Limb (tissue), 2 donors: Measurements from ENCODE around the gene PTS.
"Not testable (repeated sequence)": the region's sequence is repeated elsewhere in the genome, so short reads cannot be mapped to it uniquely, and the experiment has no call there.

Source experiments
- DNase-seq, 2 donors: peaks; one replicate each; pipeline ENCODE4 v3.0.0-alpha.2; 2016; ENCODE audit errors: extremely low spot score in 2 of 2

PTS gene

DNA sequence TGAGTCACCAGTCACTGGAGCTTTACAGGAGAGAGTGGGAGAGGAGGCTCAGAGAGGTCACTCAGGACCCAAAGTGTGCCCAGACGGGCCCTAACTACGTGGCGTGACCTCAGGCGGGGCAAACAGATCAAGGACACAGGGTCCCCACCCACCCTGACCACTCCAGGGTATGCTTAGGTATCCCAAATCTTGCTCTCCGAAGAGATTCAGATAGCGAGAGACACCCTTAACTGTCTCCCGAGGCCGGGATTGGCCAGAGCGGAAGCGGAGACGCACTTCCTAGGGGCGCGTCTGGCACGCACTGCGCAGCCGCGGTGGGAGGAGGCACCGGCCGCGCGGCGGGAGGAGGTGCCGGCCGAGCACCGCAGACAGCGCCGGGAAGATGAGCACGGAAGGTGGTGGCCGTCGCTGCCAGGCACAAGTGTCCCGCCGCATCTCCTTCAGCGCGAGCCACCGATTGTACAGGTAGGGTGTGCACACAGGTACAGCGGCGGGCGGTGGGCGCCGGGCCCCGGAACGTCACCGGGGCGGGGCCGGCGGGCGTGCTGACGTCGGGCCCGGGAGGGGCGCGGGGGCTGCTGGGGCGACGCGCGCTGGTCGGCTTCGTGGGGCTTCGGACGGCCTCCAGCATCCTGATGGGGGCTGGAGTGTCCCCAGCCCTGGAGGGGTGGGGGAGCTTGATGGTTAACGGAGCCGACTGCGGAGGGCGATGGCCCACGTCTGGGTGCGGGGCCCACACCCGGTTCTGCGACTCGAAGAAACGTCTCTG, at the start of gene PTS:
Gene PTS, plus strand, starts transcription at position 367 of the 769 bp plus-strand sequence. Its CDS starts 16 bp downstream, at position 383.
- DNase-seq: peak; percentile 87 to 91

DNA sequence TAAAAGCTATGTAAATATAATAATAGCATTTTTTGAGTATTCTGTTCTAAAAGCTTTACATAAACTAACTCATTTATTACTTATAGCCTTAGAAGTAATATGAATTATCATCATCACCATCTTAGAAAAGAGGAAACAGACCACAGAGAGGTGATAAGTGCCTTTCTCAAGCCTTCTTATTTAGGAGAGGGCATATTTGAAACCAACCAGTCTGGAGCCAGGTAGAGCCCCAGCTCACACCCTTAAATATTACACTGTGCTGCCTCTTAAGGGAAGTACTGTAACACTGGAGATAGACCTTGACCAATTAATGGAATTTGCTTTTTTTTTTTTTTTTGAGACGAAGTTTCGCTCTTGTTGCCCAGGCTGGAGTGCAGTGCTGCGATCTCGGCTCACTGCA, 48.6 kb upstream of the PTS start:
- no peak for DNase-seq

DNA sequence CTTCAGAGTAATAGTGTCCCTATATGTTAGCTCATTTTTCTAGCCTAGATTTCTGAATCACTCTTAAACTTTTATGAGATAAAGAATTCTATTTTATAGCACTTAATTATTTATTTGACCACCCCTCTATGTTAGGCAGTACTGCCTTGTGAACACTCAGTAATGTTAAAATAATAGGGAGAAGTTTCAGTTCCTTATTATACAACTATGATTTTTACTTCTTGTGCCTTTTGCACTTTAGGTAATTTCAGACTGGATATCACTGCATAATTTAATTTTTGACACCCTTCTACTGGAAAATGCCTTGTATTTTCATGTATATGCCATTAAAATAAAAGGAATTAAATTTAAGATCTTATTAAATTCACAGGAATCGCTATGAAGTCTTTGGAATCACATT, 47.8 kb upstream of the PTS start:
- no peak for DNase-seq

DNA sequence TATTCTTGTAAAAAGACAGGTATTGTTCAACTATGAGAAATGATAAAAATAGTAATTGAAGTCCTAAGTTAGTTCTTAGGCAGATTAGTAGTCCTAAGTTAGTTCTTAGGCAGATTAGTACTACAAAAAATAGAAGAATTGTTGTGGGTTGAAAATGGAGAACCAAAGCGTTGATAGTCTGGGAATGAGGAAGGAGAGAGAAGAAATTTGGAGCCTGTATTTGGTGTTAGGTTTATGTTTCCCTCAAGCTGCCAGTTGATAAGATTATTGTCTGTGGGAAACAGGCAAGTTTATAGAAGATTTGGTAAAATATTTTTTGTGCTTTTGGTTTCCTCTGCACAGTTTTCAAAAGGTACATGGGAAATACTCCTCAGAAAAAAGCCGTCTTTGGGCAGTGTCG, 47.3 kb upstream of the PTS start:
- DNase-seq: no peak

DNA sequence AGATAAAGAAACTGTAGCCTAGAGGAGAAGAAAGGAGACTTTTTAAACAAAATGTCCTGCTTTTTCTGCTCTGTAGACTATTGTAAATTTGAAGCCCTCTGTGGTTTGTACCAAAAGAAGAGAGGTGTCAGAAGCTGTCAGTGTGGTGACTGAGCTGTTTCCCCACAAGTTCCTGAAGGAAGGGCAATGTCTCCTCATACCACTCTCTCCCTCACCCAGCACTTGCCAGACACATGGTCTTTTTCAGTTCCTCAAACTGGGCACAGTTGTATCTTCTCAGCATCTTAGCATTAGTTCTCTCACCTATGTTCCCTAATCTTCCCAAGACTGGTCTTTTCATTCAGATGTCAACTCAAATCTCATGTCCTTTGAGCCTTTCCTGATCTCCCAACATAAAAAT, 46.6 kb upstream of the PTS start:
- no peak for DNase-seq

DNA sequence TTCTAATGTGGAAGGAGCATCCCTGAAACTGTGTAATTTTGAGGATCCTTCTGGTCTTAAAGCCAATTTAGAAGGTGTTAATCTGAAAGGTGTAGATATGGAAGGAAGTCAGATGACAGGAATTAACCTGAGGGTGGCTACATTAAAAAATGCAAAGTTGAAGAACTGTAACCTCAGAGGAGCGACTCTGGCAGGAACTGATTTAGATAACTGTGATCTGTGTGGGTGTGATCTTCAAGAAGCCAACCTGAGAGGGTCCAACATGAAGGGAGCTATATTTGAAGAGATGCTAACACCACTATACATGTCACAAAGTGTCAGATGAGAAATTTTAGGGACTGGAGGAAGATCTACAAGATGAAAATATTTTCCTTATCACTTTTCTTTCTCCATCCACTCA, 43.4 kb upstream of the PTS start:
- DNase-seq: no peak

DNA sequence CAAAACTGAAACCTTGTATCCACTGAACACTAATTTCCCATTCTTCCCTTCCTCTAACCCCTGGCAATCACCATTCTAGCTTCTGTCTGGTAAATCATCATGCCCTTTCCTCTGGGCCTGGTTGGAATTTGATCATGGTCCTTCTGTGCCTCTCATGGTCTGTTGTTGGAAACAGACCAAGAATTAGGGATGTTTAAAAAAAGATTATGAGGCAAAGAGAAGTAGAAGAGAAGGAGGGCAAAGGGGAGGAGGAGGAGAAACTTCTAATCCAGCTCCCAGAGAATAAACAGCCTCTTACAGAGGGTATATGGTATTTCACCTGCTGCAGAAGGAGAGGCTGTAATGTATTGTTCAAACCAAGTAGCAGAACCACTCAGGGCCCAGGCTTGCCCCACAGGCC, 40.3 kb upstream of the PTS start:
- no peak for DNase-seq

DNA sequence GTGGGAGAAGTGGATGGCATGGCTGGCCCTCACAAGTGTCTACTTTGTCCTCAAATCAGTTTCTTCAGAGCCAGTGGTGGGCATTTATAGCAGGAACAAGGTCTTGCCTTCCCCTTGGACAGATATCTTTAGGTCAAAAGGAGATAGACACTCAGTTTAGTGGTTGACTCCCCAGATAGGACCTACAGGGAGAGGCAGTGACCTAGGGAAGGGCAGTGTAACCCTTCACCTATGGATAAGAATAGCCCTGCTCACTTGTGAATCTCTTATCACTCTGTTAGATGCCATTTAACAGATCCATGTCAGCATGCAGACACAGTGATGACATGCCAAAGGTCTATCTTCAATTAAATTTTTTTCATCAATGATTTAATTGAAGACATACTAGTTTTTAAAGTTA, 39.9 kb upstream of the PTS start:
- no peak for DNase-seq

DNA sequence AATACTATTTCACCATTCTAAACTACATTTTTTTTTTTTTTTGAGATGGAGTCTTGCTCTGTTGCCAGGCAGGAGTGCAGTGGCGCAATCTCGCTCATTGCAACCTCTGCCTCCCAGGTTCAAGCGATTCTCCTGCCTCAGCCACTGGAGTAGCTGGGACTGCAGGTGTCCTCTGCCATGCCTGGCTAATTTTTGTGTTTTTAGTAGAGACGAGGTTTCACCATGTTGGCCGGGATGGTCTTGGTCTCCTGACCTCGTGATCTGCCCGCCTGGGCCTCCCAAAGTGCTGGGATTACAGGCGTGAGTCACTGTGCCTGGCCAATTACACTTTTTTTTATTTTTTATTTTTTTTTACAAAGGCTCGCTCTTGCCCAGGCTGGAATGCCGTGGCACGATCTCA, 31.1 kb upstream of the PTS start:
- not testable (repeated sequence) for DNase-seq

DNA sequence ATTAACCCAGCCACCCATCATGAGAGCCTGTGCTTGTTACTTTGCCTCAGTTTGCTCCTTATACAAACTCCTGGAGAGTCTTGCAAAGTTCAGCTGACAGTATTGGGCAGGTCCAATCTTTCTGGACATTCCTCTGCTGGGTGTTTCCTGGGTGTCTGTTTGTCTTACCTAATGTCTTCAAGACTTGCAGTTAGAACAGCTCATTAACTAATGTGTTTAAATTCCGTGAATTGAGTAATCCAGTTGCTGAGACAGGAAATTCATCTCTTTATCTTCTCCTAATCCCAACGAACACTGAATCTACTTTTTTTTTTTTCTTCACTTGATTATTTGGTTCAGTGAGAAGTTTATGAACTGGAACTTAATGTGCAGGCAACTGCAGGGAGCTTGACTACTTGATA, 30.3 kb upstream of the PTS start:
- no peak for DNase-seq

DNA sequence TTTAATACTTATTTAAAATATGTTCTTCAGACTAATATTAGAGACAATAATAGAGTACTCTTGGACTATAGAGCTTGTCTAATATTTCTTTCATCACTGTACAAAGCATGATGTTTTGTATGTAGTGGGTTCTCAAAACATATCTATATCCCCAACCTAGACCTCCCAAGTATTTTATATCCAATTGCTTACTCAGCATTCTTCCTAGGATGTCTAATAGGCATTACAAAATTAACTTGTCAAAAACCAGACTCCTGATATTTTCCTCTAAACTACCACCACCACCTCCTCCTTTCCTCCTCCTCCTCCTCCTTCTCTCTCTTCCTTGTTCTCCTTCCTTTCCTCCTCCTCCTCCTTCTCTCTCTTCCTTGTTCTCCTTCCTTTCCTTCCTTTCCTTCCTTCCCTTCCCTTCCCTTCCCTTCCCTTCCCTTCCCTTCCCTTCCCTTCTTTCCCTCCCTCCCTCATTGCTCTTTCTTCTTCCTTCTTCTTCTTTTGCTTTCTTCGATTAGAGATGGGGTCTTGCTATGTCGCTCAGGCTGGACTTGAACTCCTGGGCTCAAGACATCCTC, 29.6 kb upstream of the PTS start:
- no peak for DNase-seq

DNA sequence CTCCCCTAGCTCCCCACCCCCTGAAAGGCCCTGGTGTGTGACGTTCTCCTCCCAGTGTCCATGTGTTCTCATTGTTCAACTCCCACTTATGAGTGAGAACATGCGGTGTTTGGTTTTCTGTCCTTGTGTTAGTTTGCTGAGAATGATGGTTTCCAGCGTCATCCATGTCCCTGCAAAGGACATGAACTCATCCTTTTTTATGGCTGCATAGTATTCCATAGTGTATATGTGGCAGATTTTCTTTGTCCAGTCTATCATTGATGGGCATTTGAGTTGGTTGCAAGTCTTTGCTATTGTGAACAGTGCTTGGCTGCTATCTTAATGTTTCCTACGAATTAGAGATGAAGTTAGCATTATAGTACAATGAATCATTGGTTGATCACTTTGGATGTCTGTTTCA, 27.1 kb upstream of the PTS start:
- DNase-seq: not testable (repeated sequence)

DNA sequence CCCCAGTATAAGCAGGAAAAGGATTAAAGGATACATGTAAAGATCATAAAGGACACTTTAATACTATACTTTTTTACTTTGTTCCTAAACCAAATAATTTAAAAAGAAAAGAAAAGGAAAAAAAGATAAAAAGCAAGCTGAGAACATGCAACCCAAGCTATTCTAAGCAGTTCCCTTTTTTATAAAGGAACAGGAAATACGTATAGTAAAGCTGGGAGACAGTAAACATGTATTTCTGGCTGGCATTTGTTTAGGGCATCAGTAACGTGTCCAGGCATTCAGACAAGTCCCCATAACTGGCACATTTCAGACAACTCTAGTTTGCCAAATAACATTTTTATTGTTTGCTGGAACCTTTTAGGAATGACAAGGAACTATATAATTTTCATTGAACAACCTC, 26.0 kb upstream of the PTS start:
- DNase-seq: no peak

DNA sequence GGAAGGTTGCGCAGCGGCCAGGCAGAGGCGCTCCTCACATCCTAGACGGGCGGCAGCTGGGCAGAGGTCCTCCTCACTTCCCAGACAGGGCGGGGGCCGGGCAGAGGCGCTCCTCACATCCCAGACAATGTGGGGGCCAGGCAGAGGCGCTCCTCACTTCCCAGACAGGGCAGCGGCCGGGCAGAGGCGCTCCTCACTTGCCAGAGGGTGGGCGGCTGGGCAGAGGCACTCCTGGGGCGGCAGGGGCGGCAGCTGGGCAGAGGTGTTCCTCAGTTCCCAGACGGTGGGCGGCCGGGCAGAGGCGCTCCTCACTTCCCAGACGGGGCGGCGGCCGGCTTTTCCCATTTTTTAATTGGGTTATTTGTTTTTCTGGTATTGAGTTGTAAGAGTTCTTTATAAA, 20.2 kb upstream of the PTS start:
- no peak for DNase-seq

DNA sequence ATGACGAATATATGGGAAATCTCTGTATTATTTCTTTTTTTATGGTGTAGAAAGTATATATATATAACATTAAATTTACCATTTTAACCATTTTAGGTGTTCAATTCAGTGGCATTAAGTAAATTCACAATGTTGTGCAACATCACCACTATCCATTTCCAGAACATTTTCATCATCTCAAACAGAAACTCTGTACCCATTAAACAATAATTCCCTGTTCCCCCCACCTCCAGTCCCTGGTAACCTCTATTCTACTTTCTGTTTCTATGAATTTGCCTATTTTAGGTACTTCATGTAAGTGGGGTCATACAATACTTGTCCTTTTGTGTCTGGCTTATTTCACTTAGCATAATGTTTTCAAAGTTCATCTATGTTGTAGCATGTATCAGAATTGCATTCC, 15.3 kb upstream of the PTS start:
- no peak for DNase-seq

DNA sequence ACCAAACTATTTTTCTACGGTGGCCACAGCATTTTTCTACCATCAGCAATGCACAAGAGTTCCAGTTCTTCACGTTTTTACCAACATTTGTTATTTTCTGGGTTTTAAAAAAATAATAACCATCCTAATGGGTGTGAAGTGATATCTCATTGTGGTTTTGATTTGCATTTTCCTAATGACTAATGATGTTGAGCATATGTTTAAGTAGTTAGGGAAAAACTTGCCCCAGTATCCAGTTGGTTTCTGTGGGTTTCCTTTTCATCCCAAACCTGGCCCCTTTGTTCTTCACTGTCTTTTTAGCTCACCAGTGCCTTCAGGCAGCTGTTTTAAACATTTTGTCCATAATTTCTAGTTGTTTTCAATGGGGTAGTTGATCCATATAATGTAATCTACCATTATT, 14.7 kb upstream of the PTS start:
- no peak for DNase-seq

DNA sequence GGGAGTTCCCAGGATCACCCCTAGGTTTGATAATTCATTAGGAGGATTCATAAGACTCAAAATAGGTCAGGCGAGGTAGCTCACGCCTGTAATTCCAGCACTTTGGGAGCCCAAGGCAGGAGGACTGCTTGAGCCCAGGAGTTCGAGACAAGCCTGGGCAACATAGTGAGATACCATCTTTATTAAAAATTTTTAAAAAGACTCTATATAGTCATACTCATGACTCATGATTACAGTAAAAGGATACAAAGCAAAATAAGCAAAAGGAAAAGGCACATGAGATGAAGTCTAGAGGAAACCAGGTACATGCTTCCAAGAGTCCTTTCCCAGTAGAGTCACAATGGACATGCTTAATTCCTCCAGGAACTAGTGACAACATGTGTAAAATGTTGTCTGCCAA, 13.9 kb upstream of the PTS start:
- DNase-seq: no peak

DNA sequence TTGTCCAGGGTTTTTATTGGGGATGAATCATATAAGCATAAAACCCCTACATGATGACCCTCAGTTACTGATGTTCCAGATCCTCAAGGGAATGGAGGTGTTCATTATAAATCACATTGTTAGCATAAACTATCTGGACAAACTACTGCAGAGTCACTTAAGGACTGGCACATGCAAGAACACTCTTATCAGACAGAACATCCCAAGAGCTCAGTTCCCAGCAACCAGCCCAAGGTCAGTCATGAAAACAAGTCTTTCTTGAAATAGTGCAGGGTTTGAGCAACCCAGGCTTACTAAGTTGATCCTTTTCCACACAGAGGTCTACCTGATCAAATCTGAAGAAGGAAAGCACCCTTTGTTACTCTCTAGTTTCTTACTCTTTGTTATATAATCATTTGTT, 13.5 kb upstream of the PTS start:
- no peak for DNase-seq

DNA sequence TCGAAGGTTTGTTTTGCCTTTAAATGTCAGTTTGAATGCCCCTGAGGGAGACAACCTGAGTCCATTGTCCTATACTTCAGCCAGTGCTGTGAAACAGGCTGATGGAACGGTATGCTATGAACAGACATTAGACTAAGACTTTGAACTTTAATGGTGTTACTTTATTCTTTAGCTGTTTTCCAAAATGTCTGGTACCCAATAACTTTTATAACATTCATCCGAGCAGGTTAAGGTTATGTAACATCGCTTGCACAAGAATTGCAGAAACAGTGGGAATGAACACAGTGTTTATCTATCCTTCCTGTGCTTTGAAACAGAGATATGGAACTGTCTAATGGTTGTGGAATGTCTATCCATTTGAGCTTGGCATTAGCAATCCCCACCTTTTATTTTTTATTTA, 12.5 kb upstream of the PTS start:
- no peak for DNase-seq

DNA sequence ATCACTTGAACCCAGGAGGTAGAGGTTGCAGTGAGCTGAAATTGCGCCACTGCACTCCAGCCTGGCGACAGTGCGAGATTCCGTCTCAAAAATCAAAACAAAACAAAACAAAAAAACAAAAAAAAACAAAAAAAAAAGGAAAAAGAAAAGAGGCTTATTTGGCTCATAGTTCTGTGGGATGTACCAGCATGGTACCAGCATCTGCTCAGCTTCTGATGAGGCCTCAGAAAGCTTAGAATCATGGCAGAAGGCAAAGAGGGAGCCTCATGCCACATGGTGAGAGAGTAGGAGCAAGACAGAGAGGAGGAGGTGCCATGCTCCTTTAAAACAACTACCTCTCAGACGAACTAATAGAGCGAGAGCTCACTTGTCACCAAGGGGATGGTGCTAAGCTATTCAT, 10.6 kb upstream of the PTS start:
- DNase-seq: no peak

DNA sequence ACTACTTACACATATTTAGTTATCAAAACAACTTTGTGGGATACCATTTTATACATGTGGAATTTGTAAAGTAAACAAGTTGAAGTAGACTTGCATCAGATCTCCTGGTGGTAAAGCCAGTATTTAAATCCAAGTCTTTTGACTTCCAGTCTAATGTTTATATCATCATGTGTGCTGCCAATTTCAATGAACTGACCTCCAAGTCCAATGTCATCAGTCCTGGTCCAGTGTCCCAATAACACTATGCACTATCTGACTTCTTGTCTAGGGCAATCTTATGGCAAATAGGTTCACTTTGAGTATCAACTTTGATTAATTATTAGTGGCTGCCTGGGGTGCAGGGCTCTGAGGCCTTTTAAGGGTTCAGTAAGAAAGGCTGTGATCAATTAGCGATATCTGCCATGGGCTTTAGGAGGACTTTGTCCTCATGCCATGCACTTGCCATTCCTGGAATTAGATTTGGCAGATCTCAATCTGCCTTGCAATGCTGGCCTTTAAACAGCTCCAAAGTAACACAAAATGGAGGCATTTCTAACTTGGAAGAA, 9.6 kb upstream of the PTS start:
- no peak for DNase-seq

DNA sequence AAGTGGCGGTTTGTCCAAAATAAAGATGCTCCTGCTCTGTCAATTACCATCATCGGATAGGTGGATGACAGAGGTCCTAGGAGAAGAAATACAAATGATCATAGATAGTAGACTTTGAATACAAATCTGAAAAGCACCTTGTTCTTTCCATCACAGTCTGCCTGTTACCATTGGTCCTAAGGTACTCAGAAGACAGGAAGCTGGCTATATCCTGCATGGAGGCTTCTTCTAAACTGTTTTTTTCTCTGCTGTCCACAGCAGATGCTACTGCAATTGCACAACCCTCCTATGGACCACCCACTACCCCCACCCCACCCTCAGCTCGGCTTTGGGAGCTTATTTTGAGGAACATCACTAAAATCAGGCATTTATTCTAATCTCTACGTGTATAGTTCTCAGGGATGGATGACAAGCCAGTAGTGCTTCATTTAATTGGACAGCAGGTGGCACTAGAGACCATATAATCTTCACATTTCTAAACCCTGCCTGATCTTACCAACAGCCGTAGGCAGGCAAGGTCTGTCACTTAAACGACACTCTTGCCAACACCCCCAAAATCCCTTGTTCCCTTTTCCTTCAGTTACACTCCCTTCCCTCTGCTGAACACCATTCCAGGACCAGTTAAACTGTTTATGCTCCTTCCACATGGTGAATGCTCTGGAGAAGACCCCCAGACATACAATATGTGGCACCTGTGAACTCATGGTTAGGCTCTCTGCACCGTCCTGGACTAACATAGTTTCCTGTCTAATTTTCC, 6.6 kb upstream of the PTS start:
- peak; percentile 41 to 89 for DNase-seq
